CD8-positive, alpha-beta memory T cell (primary cell): ENCODE measurements around the gene TRIM33. TPM values are rescaled to one million over a fixed set of nuclear protein-coding genes. Genes with fewer than 3 reads are reported as not detected.

ENCODE experiments used
- CTCF ChIA-PET: fragments of 350-600 bp; sonication (Branson Sonifier 250); formaldehyde crosslinking; loops from one replicate; lab custom pipeline; 2021; ENCODE audit warnings: antibody characterized with exemption; lab: Charles Lee
- POLR2A ChIA-PET: fragments of 350-600 bp; sonication (Branson Sonifier 250); formaldehyde crosslinking; loops from one replicate; lab custom pipeline; 2021; ENCODE audit warnings: antibody characterized with exemption; lab: Charles Lee
- DNase-seq, 5 donors: peaks; one replicate each; pipeline versions ENCODE4 v3.0.0 to v3.0.0-alpha.2; 2020 to 2022; ENCODE audit warnings: mixed read lengths in 1 of 5
- H3K27ac ChIP-seq: one replicate; pipeline ENCODE4 v1.7.0; 2013; ENCODE audit warnings: low read depth, mild to moderate bottlenecking, low read length, moderate library complexity
- H3K27me3 ChIP-seq: 2 replicates; pipeline ENCODE4 v1.7.0; 2013; ENCODE audit warnings: low read length, mild to moderate bottlenecking; ENCODE audit not compliant: insufficient read depth, poor library complexity, severe bottlenecking
- H3K36me3 ChIP-seq: 2 replicates; pipeline ENCODE4 v1.7.0; 2013; ENCODE audit warnings: mild to moderate bottlenecking, low read length, moderate library complexity; ENCODE audit not compliant: insufficient read depth
- H3K4me1 ChIP-seq: 2 replicates; pipeline ENCODE4 v1.7.0; 2013; ENCODE audit warnings: mild to moderate bottlenecking, low read length, moderate library complexity; ENCODE audit not compliant: insufficient read depth
- H3K4me3 ChIP-seq: 2 replicates; pipeline ENCODE4 v1.7.0; 2013; ENCODE audit warnings: mild to moderate bottlenecking, low read length
- H3K9me3 ChIP-seq: 2 replicates; pipeline ENCODE4 v1.7.0; 2013; ENCODE audit warnings: mild to moderate bottlenecking, low read length
- H3K27ac Mint-ChIP-seq, 8 donors: one replicate each; pipeline ENCODE4 v1.8.0; 2020 to 2021; ENCODE audit warnings: mixed read lengths in 8 of 8, mild to moderate bottlenecking in 6 of 8, inconsistent platforms in 3 of 8, moderate library complexity in 3 of 8
- H3K27me3 Mint-ChIP-seq, 2 donors: one replicate each; pipeline ENCODE4 v1.8.0; 2020 to 2021; ENCODE audit warnings: mixed read lengths in 2 of 2, mild to moderate bottlenecking in 1 of 2, moderate library complexity in 1 of 2
- H3K36me3 Mint-ChIP-seq, 3 donors: one replicate each; pipeline ENCODE4 v1.8.0; 2020 to 2021; ENCODE audit warnings: mixed read lengths in 3 of 3, inconsistent platforms in 1 of 3, mild to moderate bottlenecking in 1 of 3
- H3K4me1 Mint-ChIP-seq, 3 donors: one replicate each; pipeline ENCODE4 v1.8.0; 2020 to 2021; ENCODE audit warnings: mixed read lengths in 3 of 3, inconsistent platforms in 1 of 3, mild to moderate bottlenecking in 1 of 3
- H3K4me3 Mint-ChIP-seq, 7 donors: one replicate each; pipeline ENCODE4 v1.8.0; 2020 to 2021; ENCODE audit warnings: mixed read lengths in 7 of 7, mild to moderate bottlenecking in 6 of 7, moderate library complexity in 4 of 7, inconsistent platforms in 2 of 7
- H3K9me3 Mint-ChIP-seq, 5 donors: one replicate each; pipeline ENCODE4 v1.8.0; 2020 to 2022; ENCODE audit warnings: mixed read lengths in 5 of 5, mild to moderate bottlenecking in 3 of 5, moderate library complexity in 2 of 5, inconsistent platforms in 1 of 5
- polyA plus RNA-seq: library from polyadenylated mRNA; unstranded; fragments of 300-500 nt; fragmentation: Illumina TruSeq; gene quantifications from one replicate; pipeline ENCODE4 v1.2.3, GENCODE V29; 2021
- total RNA-seq, 2 experiments: library from RNA; stranded (reverse); gene quantifications; one replicate each; pipeline ENCODE4 v1.2.3, GENCODE V29; 2021

The TRIM33 gene
- total and polyA plus RNA-seq, 3 experiments from 2014 or later: 32.0 to 45.3 (median 35.6) TPM

DNA sequence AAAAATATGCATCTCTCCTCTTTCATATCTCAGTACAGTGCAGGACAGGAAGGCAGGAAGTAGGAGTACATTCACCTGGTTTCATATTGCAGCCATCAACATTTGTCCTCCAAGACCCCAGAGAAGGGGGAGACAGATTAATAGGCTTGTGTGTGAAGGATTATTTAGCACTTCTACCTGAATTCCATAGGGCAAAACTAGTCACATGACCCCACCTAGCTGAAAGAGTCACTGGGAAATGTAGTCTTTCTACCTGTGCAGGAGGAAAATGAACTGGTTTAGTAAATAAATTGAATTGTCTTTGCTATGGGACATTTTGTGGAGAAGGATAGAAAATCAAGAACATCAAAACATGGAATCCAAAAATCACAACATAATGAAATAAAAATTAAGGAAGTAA, 13.9 kb upstream of the TRIM33 start:
- no peaks in the 10 kb centered on the region for H3K9me3 ChIP-seq
- no peaks in the 10 kb centered on the region for H3K4me1 ChIP-seq
- Mint-ChIP-seq H3K27ac (no peak overlapping the region), H3K36me3 (no peaks in the 10 kb centered on the region), H3K27me3 (peaks cover 2 to 10% of the 10 kb centered on the region in 2 donors), H3K9me3 (no peaks in the 10 kb centered on the region), H3K4me3 (no peak overlapping the region), H3K4me1 (no peaks in the 10 kb centered on the region)
- DNase-seq: no peak
- no peak overlapping the region for H3K27ac ChIP-seq
- ChIA-PET CTCF (no interaction called here), POLR2A (no interaction called here)
- no peaks in the 10 kb centered on the region for H3K27me3 ChIP-seq
- H3K4me3 ChIP-seq: no peak overlapping the region
- no peaks in the 10 kb centered on the region for H3K36me3 ChIP-seq

DNA sequence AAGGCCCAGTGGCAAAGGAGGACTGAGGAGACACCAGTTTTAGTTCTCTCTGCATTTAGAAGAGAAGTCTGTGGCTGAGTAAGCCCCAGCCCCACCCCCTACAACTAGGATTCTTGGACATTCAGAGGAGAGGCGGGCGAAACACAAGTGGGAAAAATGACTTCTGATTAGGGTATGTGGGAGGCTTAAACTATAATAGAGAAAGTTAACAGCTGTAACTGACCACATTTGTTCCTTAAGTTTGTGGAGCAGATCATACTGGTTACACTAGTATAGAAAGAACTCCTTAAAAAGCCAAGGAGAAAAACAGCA, 11.2 kb upstream of the TRIM33 start:
- H3K27me3 Mint-ChIP-seq: peaks cover 7 to 21% of the 10 kb centered on the region in 2 donors
- CTCF ChIA-PET: no interaction called here

DNA sequence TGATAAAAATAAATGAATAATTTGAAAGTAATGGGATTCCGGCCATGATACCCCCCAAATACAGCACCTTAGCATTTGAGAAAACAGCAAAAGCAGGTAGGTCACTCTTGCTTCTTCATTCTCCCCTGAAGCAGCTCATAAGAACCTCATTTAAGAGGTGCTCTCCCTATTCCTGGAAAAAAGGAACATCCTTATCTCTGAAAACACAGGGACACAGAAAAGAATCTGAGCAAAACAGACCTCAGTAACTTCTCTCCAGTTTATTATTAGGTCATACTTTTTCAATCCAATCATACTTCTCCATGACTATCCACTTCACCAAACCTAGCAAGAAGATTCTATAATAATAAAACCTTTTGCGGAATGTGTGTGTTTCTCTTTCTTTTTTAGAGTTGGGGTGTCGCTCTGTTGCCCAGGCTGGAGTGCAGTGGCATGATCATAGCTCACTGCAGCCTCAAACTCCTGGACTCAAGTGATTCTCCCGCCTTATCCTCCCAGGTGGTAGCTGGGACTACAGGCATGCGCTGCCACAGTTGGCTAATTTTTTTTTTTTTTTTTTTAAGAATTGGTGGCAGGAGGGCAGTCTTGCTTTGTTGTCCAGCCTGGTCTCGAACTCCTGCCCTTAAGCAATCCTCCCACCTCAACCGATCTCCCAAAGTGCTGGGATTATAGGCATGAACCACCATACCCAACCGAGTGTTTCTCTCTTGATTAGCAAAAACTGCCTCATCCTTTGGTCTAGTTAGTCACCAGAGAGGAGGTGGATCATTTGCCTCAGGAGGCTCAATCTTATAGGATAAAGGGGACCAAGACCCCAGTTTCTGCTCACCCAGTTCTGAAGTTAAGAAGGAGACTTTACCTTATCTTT, 10.6 kb upstream of the TRIM33 start:
- Histone ChIP-seq H3K4me1 (no peaks in the 10 kb centered on the region), H3K36me3 (no peaks in the 10 kb centered on the region), H3K9me3 (no peaks in the 10 kb centered on the region), H3K4me3 (no peak overlapping the region), H3K27me3 (no peaks in the 10 kb centered on the region), H3K27ac (peak overlapping the region; percentile 2)
- no peak overlapping the region for H3K27ac Mint-ChIP-seq
- no peak for DNase-seq
- no peaks in the 10 kb centered on the region for H3K4me1 Mint-ChIP-seq
- H3K4me3 Mint-ChIP-seq: no peak overlapping the region
- no peaks in the 10 kb centered on the region for H3K9me3 Mint-ChIP-seq
- peaks cover 10 to 21% of the 10 kb centered on the region in 2 donors for H3K27me3 Mint-ChIP-seq
- H3K36me3 Mint-ChIP-seq: no peaks in the 10 kb centered on the region
- ChIA-PET CTCF (no interaction called here), POLR2A (no interaction called here)

More for the DNA sequence above, 11.2 kb upstream of the TRIM33 start:
- H3K36me3 ChIP-seq: no peaks in the 10 kb centered on the region
- no peaks in the 10 kb centered on the region for H3K27me3 ChIP-seq
- Mint-ChIP-seq H3K4me3 (no peak overlapping the region), H3K4me1 (no peaks in the 10 kb centered on the region), H3K36me3 (no peaks in the 10 kb centered on the region), H3K9me3 (no peaks in the 10 kb centered on the region), H3K27ac (no peak overlapping the region)
- H3K4me1 ChIP-seq: no peaks in the 10 kb centered on the region
- no peak overlapping the region for H3K4me3 ChIP-seq
- no peaks in the 10 kb centered on the region for H3K9me3 ChIP-seq
- POLR2A ChIA-PET: no interaction called here
- peak overlapping the region; percentile 2 for H3K27ac ChIP-seq
- no peak for DNase-seq

DNA sequence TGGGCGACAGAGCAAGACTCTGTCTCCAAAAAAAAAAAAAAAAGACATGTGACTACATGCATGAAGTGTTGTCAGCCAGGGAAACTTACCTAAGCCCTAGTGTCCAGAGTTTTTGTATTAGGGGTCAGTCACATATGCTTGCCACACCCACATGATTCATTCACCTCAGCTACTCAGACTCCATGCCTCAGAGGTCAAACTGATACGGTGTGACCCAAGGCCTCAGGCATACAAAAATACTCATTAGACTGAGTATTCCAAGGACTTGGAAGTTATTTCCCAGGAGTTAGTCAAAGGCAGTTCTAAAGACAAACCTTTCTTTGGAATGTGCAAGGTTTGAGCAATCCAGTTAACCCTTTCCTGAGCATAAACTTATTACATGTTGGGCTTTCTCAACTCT, 6.3 kb upstream of the TRIM33 start:
- Mint-ChIP-seq H3K4me1 (peaks cover 7 to 8% (median 7%) of the 10 kb centered on the region in 3 donors), H3K9me3 (no peaks in the 10 kb centered on the region), H3K4me3 (no peak overlapping the region), H3K27ac (no peak overlapping the region), H3K36me3 (no peaks in the 10 kb centered on the region), H3K27me3 (peaks cover 11 to 19% of the 10 kb centered on the region in 2 donors)
- Histone ChIP-seq H3K27me3 (no peaks in the 10 kb centered on the region), H3K36me3 (no peaks in the 10 kb centered on the region), H3K4me3 (no peak overlapping the region), H3K9me3 (no peaks in the 10 kb centered on the region), H3K27ac (no peak overlapping the region), H3K4me1 (peaks cover 3% of the 10 kb centered on the region)
- ChIA-PET CTCF (no interaction called here), POLR2A (no interaction called here)
- no peak for DNase-seq

DNA sequence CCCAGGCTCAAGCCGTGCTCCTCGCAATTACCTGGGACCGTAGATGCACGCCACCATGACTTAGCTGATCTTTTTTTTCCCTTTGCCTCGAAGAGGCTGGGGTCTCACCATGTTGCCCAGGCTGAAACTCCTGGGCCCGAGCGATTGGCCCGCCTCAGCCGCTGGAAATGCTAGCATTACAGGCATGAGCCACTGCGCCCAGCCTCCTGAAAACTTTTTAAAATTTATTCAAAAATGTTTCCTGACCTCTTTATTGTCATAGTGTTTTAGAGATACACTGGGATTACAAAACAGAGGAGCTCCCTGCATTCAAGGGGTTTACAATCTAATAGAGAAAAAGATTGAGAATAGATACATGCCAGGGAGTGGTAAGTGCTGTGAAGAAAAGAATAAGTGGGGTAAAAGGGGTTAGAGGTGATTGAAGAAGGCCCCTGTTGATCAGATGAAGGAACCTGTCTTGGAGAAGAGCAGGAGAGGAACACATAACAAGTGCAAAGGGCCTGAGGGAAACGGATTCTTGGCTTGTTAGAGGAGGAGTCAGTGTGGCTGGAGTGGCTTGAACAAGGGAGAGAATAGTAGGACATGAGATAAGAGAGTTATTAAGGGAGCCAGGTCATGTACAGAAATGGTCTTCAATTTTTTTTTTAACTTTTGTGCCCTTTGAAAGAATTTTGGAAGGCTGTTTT, 1.7 kb upstream of the TRIM33 start:
- H3K27ac ChIP-seq: peak overlapping the region; percentile 32

DNA sequence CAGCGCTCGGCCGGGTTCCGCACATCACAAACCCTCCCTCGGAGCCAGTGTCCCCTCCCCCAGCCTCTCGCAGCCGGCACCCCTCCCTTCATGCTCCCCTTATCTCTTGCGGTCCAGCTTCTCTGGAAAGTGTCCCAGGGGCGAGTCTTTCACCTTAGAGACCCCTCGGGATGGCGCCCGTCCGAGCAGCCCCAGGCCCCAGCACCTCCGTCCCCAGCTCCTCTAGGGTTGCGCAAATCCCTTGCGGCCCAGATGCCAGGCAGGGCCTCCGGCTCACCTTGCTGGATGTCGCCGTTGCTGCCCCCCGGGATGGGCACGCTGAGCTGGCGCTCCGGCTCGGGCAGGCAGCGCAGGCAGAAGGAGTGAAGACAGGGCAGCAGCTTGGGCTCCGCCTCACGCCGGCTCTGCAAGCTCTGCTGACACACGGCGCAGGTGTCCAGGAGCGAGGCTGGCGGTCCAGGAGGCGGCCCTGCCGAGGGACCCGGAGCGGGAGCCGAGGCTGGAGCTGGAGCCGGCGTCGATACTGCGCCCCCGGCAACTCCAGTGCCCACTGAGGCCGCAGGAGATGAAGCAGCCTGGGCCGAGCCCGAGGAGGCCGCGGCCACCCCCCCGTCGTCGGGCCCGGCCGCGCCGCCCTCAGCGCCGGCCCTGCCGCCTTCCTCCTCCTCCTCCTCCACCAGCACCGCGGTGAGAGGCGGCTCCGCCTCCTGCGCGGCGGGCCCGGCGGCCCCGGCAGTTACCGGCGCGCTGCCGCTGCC, 550 bp downstream of the TRIM33 start:
- Mint-ChIP-seq H3K9me3 (no peaks in the 10 kb centered on the region), H3K27me3 (peaks cover 0 to 7% of the 10 kb centered on the region in 2 donors), H3K36me3 (peaks cover 0 to 30% (median 7%) of the 10 kb centered on the region in 3 donors), H3K4me1 (peaks cover 55 to 64% (median 60%) of the 10 kb centered on the region in 3 donors), H3K27ac (peak overlapping the region; percentile 64 to 100 (median 88)), H3K4me3 (peak overlapping the region; percentile 85 to 100 (median 99))
- ChIA-PET POLR2A (interaction anchor here (0.6 to 3.4 kb wide), 8 partner anchors 35 to 1472 kb away, joined by 3 to 25 read pairs (median 6); partner anchors contain the start of genes BCAS2, CSDE1, HIPK1 and NRAS), CTCF (interaction anchor here (1.0 to 1.4 kb wide), 3 partner anchors 10 to 164 kb away, joined by 3 to 5 read pairs (median 3); partner anchors contain the start of gene BCAS2)
- Histone ChIP-seq H3K9me3 (no peaks in the 10 kb centered on the region), H3K36me3 (no peaks in the 10 kb centered on the region), H3K27me3 (no peaks in the 10 kb centered on the region), H3K4me3 (peak overlapping the region; percentile 80), H3K4me1 (peaks cover 43% of the 10 kb centered on the region), H3K27ac (peak overlapping the region; percentile 80)
- peak in 3 of 5 donors; percentile 31 to 63 (median 39) for DNase-seq

More for the DNA sequence above, 1.7 kb upstream of the TRIM33 start:
- ChIA-PET CTCF (no interaction called here), POLR2A (interaction anchor here (0.7 to 3.4 kb wide), 3 partner anchors 68 to 250 kb away, joined by 3 to 25 read pairs (median 4); partner anchors contain the start of genes BCAS2 and DENND2C)
- Mint-ChIP-seq H3K27me3 (peaks cover 0 to 10% of the 10 kb centered on the region in 2 donors), H3K4me3 (peak overlapping the region; percentile 95 to 100 (median 99)), H3K4me1 (peaks cover 37 to 44% (median 39%) of the 10 kb centered on the region in 3 donors), H3K9me3 (no peaks in the 10 kb centered on the region), H3K27ac (peak overlapping the region; percentile 39 to 100 (median 100)), H3K36me3 (peaks cover 0 to 17% (median 0%) of the 10 kb centered on the region in 3 donors)
- Histone ChIP-seq H3K4me3 (no peak overlapping the region), H3K9me3 (no peaks in the 10 kb centered on the region), H3K36me3 (no peaks in the 10 kb centered on the region), H3K27me3 (no peaks in the 10 kb centered on the region), H3K4me1 (peaks cover 31% of the 10 kb centered on the region)
- no peak for DNase-seq

DNA sequence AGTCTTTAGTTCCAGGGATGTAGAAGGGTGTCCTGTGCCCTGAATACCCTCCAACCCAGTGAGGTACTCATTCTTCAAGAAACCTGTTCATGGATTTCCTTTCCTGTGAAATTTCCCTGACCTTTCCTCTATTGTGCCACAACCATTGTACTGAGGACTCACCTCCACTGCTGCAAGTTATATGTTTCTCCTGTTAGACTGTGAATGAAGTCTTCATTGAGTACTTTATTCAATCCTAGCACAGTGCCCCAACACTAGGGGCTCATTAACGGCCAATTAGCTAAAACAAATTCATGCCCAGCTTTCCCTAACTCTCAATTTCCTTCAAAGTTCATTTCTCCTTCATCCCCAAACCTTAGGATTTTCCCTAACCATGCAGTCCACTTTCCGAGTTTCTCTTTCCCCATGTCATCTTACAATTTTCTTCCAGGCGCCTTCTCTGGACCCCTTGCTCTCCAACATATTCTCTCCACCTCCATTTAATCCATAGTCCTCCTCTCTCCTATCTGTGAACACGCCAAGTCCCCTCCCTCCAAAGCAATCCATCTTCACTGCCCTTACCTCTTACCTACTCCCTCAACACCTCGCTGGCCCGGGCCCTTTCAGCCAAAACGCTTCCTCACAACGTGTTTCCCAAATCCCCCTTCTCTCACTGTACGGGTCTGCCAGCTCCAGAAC, 1.3 kb downstream of the TRIM33 start:
- H3K27me3 ChIP-seq: no peaks in the 10 kb centered on the region
- ChIA-PET CTCF (interaction anchor here (1.1 to 1.4 kb wide), 2 partner anchors 9 to 163 kb away, joined by 3 to 5 read pairs; no protein-coding TSS in a partner anchor), POLR2A (interaction anchor here (1.6 to 3.4 kb wide), 3 partner anchors 71 to 248 kb away, joined by 6 to 25 read pairs (median 7); partner anchors contain the start of genes BCAS2, CSDE1 and NRAS)
- Mint-ChIP-seq H3K27me3 (peaks cover 0 to 7% of the 10 kb centered on the region in 2 donors), H3K4me3 (peak overlapping the region; percentile 80 to 100 (median 93)), H3K4me1 (peaks cover 62 to 71% (median 67%) of the 10 kb centered on the region in 3 donors), H3K27ac (peak overlapping the region; percentile 64 to 94 (median 84)), H3K9me3 (no peaks in the 10 kb centered on the region), H3K36me3 (peaks cover 0 to 37% (median 7%) of the 10 kb centered on the region in 3 donors)
- peaks cover 50% of the 10 kb centered on the region for H3K4me1 ChIP-seq
- H3K27ac ChIP-seq: peak overlapping the region; percentile 80
- no peaks in the 10 kb centered on the region for H3K9me3 ChIP-seq
- no peak for DNase-seq
- H3K36me3 ChIP-seq: no peaks in the 10 kb centered on the region
- H3K4me3 ChIP-seq: peak overlapping the region; percentile 80
